NB4 (cell line): ENCODE data around the gene AMBP.

ENCODE experiments used
- DNase-seq: peaks from one replicate; pipeline ENCODE4 v3.0.0; 2010; ENCODE audit warnings: low read depth
- H3K4me3 ChIP-seq: one replicate; pipeline ENCODE4 v1.5.1; 2011; ENCODE audit warnings: mild to moderate bottlenecking, low read depth, low read length, moderate library complexity
- MAX ChIP-seq: IDR thresholded peaks from 2 replicates; pipeline ENCODE4 v1.6.1; 2011; ENCODE audit warnings: low read depth, low read length
- MYC ChIP-seq: IDR thresholded peaks from 2 replicates; pipeline ENCODE4 v1.6.1; 2011; ENCODE audit warnings: low read depth, low read length
- POLR2A ChIP-seq: IDR thresholded peaks from 2 replicates; pipeline ENCODE4 v1.6.1; 2011; ENCODE audit warnings: mild to moderate bottlenecking; ENCODE audit not compliant: insufficient read length; ENCODE audit errors: extremely low read depth
- TF ChIP-seq, protein P1 (sequence below): IDR thresholded peaks from one replicate; pipeline ENCODE4 v1.5.1; 2012; ENCODE audit warnings: low read depth, low read length

Gene AMBP

DNA sequence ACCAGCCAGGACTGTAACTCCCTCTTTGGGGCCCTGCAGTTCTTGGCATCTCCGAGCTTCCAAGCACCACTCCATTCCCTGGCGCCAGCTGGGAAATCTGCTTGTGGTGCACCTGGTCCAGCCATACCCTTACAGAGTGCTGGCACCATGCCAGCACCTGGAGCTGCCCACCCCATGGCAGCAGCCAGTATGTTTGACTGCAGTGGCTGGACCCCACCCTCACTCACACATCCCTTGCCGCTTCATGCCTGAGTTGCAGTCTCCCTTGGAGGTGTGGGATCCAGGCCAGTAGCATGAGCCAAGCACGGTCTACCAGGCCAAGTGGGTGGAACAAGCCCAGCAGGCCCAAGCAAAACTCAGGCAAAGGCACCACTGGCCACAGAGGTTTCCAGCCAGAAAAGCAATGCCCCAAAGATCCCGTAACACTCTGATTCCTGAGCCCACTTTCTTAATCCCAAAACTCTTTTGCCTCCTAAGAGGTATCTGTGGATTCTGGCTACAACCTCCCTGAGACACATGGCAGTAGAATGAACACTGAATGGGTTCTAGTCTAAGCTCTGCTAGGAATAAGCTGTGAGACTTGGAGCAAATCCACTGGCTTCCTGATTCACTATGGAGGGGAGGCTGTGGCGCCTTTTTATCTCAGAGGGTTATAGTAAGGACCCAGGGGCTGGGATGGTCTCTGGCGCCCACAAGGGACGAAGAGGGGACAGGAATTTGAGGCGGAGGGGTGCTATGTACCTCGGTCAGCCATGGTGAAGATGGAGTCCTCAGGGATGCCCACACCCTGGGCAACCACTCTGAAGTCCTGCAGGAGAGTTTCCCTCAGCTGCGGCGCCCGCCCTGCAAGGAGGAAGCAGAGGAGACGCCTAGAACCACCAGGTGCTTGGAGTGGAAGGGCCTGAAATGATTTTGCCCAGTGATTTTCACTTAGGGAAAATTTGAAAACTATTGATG lies 5.6 kb downstream of the AMBP start:
- no peak for DNase-seq

GRCh38 chr9:114071197-114071795 lies 6.8 kb downstream of the AMBP start:
- no peak for DNase-seq
- no peak overlapping the region for H3K4me3 ChIP-seq
- TF ChIP-seq POLR2A (no peak), MYC (no peak), MAX (no peak)
- TF ChIP-seq, protein P1, sequence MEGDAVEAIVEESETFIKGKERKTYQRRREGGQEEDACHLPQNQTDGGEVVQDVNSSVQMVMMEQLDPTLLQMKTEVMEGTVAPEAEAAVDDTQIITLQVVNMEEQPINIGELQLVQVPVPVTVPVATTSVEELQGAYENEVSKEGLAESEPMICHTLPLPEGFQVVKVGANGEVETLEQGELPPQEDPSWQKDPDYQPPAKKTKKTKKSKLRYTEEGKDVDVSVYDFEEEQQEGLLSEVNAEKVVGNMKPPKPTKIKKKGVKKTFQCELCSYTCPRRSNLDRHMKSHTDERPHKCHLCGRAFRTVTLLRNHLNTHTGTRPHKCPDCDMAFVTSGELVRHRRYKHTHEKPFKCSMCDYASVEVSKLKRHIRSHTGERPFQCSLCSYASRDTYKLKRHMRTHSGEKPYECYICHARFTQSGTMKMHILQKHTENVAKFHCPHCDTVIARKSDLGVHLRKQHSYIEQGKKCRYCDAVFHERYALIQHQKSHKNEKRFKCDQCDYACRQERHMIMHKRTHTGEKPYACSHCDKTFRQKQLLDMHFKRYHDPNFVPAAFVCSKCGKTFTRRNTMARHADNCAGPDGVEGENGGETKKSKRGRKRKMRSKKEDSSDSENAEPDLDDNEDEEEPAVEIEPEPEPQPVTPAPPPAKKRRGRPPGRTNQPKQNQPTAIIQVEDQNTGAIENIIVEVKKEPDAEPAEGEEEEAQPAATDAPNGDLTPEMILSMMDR = no peak

More for the DNA sequence above, 5.6 kb downstream of the AMBP start:
- no peak overlapping the region for H3K4me3 ChIP-seq
- TF ChIP-seq, protein P1 = no peak
- TF ChIP-seq MYC = no peak
- no peak for TF ChIP-seq MAX
- TF ChIP-seq POLR2A = no peak

- no peak overlapping the region for H3K4me3 ChIP-seq
Measured at GRCh38 chr9:114070188-114071103, 7.7 kb downstream of the AMBP start.

DNA sequence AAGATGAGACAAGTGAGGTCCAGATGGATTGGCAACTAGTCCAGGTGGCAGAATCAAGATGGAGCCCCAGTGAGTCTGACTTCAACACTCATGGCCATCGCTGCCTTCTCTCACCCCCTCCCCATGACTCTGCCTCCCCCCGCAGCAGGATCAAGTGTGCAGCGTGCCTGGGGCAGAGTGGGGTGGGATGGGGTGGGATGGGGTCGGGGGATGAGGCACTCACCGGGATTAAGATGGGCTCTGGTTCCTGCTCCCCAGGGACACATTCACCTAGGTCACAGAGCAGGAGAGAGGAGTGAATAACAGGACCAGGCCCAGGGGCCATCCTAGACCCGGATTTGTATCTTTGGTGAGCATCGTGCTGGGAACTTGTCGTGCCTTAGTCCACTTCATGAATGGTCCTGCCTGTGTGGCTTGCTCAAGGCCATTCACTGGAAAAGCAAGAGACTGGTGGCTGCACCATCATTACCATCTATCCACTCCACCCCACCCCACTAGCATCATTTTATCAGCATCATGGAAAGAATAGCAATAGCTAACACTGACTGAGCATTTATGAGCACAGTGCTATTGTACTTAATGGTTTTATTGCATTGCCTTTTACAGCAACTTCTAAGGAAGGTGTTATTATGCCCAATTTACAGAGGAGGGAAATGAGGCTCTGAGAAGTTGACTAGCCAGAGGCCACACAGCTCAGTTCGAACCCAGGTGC lies 8.5 kb downstream of the AMBP start:
- TF ChIP-seq MAX (no peak), MYC (no peak), POLR2A (no peak)
- TF ChIP-seq, protein P1 = no peak
- H3K4me3 ChIP-seq = no peak overlapping the region
- DNase-seq = no peak

More at GRCh38 chr9:114070188-114071103, 7.7 kb downstream of the AMBP start:
- no peak for DNase-seq
- TF ChIP-seq POLR2A (no peak), MAX (no peak), MYC (no peak)
- TF ChIP-seq, protein P1 = no peak

GRCh38 chr9:114065304-114065703 lies 12.8 kb downstream of the AMBP start:
- no peak for TF ChIP-seq MAX
- TF ChIP-seq, protein P1 = no peak
- no peak for TF ChIP-seq POLR2A
- no peak for TF ChIP-seq MYC
- DNase-seq = no peak
- H3K4me3 ChIP-seq = no peak overlapping the region
